Measurements from ENCODE around the gene LY6G6C.

DNA sequence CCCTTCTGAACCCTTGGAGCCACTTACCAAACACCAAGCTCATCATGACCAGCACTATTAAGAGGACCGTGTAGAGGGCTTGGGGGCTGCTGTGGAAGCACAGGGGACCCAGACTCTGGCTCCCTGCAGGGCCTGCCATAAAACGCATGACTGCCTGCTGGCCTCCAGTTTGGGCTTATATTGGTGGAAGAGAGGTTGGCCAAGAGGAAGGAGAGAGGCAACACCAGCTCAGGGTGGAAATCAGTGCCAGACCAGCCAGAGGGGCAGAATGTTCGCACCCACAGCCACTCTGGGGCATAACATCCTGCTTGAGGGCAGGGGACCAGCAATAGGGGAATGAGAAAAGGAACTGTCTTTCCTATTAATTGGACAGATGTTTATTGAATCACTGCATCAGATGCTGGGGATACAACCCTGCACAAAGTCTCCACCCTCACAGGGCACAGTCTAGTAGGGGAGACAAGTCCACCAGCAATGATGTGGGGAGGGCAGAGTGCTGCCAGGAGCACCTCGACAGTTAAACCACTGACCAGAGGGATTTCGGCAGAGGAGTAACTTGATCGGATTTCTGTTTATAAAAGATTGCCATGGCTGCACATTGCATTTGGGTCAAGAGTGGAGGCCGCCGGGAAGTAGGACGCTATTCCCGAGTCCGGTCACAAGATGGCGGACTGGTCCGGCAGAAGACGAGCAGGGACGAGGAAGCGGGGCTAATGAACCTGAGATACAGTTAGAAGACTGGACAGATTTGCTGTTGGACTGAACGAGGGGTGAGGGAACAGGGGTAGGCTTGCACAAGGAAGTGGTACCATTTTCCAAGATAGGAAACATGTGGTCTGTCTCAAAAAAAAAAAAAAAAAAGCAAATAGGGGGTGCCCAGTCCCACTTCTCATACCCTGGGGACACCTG, 41.1 kb downstream of the LY6G6C start, which contains the start of gene LY6G5C:
- TF ChIP-seq CTCF (conservative IDR thresholded peaks at IDR 0.05 in 1 of 2, IDR thresholded peaks at IDR 0.05 in 1 of 2; ENCODE audit: extremely low read depth in 1 of 2, insufficient read depth in 1 of 2, low read depth in 1 of 2, low read length in 2 of 2) = peak; percentile 63 to 71
- TF ChIP-seq EZH2 (IDR thresholded peaks at IDR 0.05; ENCODE audit: borderline replicate concordance, low read length) = no peak
